HG02759 (cell line): ENCODE data around the gene KLK12.
"Not testable (repeated sequence)": the region's sequence is repeated elsewhere in the genome, so short reads cannot be mapped to it uniquely, and the experiment has no call there.

Source experiments
- ATAC-seq: cut with Tn5 transposase; IDR thresholded peaks from one replicate; pipeline ENCODE4 v1.9.1; 2021; ENCODE audit warnings: mild to moderate bottlenecking, moderate library complexity; ENCODE audit not compliant: unreplicated experiment

KLK12 gene

DNA sequence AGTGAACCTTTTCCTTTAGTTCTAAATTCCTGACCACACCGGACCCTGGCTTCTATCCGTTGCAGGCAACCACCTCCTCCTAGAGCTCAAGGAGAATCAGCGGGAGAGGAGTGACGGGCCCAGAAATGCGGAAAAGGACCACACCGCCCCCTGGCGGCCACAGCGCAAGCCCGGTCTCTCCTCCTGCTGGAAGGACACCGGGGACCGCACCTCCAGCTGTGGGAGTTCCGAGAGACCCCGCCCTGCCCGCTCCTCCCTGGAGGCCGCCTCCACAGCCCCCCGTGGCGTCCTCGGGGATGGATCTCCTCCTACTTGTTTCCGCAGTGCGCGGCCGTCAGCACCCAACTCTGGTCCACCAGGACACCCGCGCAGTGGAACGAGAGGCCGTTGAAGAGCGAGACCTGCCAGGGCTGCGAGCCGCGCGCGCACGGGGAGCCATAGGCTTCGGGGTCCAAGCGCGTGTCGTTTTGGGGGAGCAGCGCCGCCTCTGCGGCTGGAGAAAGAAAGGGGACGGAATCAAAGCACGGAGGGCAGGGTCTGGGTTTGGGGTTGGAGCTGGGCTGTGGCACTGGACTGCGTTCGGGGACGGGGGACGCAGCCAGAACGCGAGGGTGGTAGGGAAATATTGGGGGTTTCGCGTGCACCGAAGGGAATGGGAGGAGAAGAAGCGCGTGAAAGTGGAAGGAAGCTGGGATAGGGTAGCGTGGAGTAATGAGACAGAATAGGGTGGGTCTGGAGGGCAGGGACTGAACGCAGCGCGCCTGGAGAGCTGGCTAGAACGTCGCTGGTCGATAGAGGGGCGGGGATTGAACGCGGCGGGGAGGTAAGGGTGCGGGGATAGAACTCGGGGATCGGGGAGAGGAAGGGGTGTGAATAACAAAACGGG is 17.8 kb downstream of the KLK12 start:
- ATAC-seq, result no peak

DNA sequence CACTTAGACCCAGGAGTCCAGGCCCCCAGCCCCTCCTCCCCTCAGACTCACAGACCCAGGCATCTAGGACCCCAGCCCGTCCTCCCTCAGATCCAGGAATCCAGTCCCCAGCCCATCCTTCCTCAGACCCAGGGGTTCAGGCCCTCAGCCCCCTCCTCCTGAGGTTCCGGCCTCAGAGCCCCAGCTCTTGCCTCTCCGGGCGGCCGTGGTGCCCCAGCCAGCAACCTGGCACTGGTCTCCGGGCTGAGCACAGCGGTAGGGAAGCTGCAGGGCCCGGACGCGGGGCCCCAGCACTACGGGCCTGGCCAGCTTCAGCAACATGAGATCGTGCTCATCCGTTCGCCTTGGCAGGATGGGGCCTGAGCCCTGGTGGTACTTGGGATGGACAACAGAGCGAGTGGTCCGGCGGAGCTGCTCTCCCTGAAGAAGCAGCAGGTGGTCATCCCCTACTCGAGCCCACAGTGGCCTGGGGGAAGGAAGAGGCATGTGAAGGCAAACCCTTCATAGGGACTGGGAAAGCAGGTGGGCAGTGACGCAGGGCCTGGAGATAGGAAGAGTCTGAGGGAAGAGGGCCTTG is 19.0 kb downstream of the KLK12 start:
- ATAC-seq, result no peak

DNA sequence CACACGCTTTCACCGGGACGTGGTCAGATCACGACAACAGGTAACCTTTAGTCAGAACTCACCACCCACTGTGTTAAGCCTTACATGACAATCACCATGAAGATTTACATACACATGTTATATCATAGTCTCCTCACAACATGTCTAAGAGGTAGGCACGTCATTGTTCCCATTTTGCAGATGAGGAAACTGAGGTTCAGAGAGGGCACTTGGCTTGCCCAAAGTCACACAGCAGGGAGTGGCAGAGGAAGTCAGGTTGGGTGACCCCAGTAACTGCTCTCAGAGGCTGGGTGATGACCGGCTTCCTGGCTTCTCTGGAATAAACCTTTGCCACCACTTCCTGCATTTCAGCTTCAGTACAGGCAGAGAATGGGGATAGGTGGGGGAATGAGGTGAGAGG is 20.6 kb downstream of the KLK12 start:
- no peak for ATAC-seq

DNA sequence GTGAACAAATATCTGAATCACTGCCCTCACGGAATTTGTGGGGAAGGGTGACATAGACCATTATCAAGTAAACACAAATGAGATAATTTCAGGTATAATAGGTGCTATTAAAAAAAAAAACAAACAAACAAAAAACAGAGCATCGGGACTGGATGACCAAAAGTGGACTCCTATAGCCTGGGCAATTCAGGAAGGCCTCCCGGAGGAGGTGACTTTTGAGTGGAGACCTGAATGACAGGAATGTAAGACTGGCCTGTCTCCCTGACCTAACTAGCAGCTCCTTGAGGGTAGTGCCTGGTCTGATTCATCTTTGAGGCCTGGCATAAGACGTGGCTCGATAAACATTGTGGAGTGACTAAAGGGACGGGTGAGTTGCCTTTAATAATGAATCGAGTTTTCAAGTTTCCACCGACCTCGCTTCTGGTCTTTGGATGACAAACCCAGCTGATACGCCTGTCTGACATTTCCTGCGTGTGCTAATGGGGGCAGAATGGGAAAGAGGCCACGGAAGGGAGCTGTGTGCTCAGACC is 22.1 kb downstream of the KLK12 start:
- no peak for ATAC-seq

DNA sequence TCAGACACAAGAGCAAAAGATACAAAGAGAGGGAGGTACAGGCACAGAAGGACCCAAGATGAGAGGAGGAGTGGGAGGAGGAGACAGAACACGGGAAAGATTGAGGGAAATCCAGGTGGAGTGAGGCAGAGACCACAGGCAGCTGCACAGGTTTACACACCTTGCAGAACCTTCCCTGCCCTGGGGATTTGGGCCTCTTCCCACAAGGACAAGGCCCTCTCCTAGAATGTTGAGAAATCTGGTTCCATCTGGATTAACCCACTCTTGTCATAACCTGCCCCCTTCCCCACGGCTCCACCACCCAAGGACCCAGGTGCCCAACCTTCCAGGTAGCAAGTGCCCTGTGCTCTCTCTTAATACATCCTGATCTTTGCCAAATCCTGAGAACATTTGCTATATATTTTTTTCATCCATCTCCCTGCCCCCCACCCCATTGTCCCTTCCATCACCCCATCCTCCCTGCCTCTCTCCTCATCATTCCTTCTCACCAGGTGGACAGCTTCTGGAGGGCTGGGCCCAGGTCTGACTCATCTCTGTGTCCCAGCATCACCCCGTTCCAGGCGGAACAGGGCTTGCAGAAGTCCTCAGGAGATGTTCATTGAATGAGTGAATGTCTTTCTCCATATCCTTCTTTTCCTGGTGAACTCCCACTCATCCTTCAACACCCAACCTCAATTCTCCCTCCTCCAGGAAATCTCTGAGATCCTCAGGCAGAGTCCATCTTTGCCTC is 24.6 kb downstream of the KLK12 start:
- ATAC-seq, result no peak

DNA sequence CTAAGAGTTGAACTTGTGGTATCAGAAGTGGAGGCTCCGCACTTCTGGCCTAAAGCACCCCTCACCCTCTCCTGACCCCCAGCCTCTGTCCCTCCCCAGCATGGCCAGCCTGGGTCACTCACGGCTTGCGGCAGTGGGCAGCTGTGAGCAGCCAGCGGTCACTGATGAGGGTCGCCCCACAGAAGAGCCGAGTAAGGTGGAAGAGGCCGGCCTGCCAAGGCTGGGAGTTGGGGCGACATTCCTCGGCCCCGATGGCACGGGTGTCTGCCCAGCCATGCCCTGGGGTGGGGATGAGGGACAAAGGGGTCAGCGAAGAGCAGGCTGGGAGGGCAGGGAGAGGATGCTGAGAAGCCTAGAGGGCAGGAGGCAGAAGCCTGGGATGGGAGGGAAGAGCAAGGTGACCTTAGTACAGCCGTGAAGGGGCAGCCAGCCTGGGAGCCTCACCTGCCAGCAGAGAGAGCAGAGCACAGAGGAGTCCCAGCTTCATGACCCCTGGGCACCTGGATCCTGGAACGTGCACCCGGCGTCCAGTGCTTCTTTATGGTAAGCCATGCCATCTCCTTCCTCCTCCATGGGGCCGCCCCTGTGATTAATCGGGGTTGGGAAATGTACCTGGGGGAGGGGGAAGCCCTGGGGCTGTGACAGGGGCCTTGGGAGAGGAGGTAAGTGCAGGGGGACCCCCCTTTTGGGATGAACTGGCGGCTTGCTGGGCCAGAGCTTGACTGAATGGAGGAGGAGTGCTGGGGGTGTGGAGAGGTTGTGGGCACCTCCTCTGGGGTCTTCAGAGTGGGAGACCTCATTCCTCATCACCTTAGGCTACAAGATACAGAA is 25.5 kb downstream of the KLK12 start:
- ATAC-seq, result no peak

DNA sequence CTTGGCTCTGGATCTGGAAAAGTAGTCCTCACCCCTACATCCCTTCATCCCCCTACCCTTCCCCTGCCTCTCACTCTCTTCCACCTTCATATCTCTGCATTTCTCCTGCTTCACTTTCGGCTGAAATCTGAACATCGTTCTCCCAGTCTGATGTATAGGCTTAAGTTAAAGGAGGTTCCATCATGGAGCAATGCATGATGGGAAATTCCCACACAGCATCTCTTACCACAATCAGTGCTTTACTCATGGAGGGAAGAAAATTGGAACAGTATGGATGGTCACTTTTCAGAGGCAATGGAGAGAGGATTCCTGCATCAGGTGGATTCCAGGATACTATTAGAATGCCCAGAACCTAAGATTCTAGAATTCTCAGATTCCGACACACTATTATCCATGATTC is 27.3 kb downstream of the KLK12 start:
- ATAC-seq, result no peak

DNA sequence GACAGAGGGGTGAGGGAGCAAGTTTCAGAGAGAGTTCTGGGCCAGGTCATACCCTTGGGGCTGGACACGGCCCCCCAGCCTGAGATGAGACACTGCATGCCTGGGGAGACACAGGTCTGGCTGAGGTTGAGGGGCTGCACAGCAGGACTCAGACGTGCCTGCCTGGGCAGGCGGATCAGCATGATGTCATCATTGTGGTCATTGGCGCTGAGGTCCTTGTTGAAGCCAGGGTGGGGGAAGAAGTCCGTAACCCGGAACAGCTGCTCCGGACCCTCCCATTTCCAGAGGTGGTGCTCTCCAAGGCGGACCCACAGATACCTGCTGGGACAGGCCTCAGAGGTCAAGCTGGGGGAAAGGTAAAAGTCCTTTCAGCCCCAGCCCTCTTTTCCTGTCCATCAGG is 28.4 kb downstream of the KLK12 start:
- no peak for ATAC-seq

DNA sequence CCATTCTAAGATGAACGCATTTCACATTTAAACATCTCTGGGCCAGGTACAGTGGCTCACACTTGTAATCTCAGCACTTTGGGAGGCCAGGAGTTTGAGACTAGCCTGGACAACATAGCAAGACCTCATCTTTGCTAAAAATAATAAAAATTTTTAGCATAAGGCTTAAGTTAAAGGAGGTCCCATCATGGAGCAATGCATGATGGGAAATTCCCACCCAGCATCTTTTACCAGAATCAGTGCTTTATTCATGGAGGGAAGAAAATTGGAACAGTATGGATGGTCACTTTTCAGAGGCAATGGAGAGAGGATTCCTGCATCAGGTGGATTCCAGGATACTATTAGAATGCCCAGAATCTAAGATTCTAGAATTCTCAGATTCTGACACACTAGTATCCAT is 29.6 kb downstream of the KLK12 start:
- no peak for ATAC-seq

DNA sequence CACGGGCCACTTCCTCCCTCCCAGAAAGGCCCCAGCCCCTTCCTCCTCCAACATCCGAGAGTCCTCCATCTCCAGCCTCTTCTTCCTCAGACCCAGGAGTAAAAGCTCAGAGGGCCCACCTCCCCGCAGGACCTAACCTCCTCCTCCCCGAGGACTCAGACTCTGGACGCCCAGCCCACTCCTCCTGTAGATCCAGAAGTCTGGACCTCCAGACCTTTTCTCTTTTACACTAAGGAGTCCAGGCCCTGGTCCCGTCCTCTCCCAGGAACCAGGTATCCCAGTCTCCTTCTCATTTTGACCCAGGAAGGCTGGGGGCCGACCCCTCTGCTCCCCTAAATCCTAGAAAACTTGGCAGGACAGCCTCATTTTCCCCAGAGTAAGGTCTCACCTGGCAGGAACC is 31.5 kb downstream of the KLK12 start:
- ATAC-seq, result no peak

DNA sequence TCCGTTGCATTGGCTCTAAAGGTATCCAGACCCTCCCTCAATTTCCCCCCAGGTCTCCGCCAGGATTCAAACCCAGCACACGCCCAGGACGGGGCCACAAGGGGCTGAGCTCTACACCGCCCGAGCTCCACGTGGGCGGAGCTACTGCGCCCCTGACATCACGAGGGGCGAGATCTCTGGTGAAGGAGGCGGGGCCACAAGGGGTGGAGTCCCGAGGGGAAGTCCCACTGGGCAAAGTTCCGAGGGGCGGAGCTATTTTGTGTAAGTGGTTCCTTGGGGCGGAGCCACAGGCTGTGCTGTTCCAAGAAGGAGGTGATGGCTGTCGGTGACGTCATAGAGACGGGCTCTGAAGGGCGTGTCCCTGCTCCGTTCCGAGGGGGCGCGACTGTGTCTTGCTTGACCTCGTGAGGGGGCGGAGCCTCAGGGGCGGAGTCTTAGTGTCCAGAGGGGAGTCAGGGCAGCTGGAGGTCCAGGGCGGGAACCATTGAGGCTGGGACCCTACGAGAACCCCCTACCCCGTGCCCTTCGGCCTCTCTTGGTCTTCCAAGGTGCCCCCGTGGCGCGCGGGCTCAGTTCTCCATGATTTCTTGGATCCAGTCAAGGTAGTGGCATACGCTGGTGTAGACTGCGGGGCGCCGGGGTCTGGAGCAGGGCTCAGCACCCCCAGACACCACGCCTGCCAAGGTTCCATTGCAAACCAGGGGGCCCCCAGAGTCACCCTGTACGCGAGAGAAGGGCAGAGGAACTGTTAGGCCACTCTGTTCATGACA is 32.1 kb downstream of the KLK12 start:
- no peak for ATAC-seq

DNA sequence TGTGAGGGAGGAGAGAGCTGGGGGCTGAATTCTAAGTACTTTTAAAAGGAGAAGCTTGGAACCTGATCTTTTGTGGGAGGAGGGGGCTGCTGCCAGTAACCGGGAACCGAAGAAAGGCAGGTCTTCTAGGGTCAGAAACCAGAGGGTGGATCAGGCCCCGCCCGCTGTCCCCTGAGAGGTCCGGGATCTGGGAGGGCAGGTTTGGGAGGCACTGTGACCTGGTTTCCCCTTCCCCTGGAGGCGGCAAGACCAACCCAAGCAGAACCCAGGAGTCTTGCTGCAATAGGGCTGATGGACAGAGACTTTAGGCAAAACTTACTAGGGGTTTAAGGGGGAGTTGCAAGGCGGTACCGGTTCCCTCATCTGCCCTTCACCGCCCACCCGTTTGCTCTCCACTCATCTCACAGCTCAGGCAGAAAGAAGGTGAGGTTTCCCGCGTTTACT is 32.7 kb downstream of the KLK12 start:
- ATAC-seq, result no peak

DNA sequence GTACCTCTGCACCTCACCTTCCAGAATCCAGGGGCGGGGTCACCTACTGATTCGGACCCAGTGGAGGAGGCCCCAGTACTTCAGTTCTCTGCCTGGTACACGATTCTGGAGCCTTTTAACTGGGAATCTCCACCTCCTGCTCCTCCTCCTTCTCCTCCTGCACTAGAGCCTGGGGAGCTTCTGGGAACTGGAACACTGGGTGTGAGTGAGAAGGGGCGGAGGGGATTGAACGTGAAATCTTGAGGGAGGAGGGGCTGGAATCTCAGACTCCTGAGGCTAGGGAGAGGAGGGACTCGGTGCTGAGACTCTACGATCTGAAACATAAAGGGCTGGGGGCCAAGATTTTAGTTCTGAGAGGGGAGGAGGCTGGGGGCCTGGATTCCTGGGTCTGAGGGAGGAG is 33.3 kb downstream of the KLK12 start, which contains the start of gene KLK8:
TSS of gene KLK8 (minus strand) at position 90 of the 400 bp plus-strand sequence. CDS start 437 bp downstream, outside the sequence.
- ATAC-seq, result no peak

DNA sequence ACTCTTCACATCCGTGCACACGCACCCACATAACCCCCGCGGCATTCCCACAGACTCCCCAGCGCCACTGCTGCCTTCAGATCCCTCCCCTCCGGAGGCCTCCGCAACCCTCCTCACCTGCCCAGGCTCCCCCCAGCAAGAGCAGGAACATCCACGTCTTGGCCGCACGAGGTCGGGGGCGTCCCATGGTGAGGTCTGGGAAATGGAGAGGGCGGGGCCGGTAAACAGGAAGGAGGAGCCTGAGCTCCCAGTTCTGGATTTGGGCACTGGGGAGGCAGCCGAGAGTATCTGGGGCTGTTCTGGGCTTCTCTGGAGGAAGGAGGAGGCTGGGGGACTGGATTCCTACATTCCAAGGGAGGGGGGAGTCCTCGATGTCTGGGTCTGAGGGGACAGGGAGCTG is 33.8 kb downstream of the KLK12 start:
- no peak for ATAC-seq

DNA sequence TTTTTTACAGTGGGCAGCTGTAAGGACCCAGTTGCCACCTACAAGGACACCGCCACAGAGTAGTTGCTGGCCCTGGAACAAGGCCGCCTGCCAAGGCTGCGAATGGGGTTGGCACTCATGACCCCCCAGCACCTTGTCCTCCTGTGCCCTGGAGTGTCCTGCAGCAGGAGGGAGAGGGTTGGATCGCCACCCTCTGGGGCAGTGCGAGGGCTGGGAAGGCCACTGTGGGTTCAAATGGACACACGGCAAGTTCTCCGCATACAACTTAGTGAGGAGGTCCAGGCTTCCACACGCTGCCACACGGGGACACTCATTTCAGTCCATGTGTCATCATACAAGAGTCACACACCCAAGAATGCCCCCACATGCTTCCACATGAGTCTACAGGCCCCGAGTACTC is 34.4 kb downstream of the KLK12 start:
- no peak for ATAC-seq

DNA sequence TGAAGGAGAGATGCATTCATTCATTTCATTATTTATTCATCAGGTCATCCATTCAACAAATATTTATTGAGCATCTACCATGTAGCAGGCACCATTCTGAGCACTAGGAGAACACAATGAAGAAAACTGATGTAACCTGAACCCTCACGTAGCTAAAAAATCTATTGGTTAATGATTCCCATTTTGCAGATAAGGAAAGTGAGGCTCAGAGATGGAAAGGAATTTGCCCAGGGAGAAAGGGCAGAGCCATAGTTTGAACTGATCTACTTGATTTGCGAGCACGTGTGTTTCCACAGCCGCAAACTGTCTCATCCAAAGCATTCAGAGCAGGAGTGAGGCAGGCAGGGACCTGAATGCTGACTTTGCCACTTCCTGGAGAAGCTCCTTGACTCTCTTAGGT is 36.1 kb downstream of the KLK12 start:
- no peak for ATAC-seq

DNA sequence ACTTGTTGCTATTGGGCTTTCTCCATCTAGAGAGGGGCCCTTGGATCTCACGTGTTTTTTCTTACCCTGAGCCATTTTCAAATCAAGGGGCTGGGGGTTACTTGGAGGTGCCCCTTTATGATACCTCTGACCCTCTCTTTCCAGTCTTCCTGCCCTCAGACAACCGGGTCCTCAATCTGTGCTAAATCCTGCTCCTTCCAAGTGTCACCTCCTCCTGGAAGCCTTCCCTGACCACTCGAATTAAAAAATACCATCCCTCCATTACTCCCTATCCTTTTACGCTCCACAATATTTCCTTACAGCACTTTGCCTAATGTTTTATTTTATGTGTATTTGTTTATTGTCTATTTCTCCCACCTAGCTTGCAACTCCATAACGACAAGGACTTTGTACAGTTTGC is 36.7 kb downstream of the KLK12 start:
- no peak for ATAC-seq

DNA sequence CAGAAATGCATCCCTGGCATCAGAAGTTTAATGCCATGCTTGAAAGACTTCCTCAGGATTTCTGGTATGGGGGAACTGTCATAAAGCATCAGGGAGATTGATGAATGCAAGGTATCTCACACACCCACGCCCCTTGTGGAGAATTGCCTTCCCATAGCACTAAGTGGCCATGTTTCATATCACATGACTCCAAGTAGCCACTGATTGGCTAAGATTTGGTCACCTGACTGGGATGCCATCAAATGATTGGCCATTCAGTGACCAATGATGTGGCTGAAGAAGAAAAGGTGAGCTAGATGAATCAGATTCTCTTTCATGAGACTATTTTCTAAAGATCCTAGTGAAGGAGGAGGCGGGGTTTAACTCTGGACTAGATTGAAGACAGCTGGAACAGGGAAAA is 40.7 kb downstream of the KLK12 start:
- no peak for ATAC-seq

DNA sequence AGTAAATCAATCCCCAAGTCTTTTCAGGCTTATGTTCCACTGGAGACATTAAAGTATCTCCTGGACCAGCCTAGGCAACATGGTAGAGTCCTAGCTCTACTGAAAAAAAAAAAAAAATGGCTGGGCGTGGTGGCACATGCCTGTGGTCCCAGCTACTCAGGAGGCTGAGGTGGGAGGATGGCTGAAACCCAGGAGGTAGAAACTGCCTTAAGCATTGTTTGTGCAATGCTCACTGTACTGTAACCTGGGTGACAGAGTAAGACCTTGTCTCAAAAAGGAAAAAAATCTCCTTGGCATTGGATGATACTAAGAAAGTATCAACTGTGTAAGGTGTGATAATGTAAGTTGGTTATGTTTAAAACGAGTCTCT is 42.2 kb downstream of the KLK12 start:
- ATAC-seq, result no peak

DNA sequence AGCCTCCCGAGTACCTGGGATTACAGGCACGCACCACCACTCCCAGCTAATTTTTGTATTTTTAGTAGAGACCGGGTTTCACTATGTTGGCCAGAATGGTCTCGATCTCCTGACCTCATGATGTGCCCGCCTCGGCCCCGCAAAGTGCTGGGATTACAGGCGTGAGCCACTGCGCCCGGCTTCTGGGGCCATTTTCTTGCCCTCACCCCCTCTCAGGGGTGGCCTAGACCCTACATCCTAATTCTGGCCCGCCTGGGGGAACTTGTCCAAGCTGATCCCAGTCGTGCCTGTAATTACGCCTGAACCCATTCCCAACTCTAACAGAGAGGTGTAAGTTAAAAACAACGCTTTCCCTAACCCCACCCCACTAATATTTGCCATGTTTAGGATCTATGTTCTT is 50.4 kb downstream of the KLK12 start:
- ATAC-seq, result not testable (repeated sequence)
